ENCODE results near the gene SPDYE1.

DNA sequence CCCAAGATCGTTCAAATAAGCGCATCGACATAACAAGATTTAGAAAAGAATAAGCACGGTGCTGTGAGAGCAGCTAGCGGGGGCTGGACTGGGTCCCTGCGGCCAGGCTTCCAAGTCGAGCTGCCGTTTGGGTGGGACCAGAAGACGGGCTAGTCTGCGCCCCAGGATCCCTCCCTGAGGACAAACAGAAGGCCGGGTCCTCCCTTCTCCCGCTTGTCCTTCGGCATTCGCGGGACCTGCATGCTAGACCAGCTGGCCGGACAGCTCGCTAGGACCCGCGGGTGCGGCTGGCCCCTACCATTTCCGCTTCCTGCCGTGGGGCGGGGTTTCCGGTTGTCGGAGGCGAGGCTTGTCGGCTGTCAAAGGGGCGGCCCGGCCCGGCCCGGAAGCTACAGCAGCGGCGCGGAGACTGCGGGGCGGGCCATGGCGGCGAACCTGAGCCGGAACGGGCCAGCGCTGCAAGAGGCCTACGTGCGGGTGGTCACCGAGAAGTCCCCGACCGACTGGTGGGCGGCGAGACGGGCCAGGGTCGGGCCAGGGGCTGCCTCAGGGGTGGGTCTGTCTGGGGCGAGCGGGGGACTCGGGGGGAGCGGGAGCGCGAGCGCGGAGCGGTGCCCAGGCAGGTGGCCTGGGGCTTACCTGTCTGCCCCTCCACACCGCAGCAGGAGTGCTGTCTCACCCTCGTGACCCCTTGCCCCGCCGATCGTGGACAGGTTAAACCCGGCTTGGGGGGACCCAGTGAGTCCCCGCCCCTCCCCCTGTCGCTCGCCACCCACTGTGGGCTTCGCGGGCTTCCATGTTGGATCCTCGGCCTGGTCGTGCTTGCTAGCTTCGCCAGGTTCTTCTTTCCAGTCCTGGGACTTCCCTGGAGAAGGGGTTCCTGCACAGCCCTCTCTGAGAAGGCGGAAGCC, 46.9 kb downstream of the SPDYE1 start, which contains the start of gene DBNL:
- TF ChIP-seq CTCF (IDR thresholded peaks at IDR 0.05): no peak
- TF ChIP-seq POLR2A (IDR thresholded peaks at IDR 0.05): peak; percentile 93
- peak; percentile 33 for TF ChIP-seq EP300 (IDR thresholded peaks at IDR 0.05; ENCODE audit: low read depth)

Data from transverse colon (tissue), 3 donors.